ENCODE data around the gene TMEM53. TPM values are rescaled to one million over a fixed set of nuclear protein-coding genes. Genes with fewer than 3 reads are reported as not detected.
A peak's percentile ranks its signal among the peaks of the same experiment; 100 is the strongest.

TMEM53 gene
- total and polyA plus RNA-seq, 2 donors (not counting 1 experiment from before 2014, with no cell fraction given): 8.1 to 11.6 TPM

DNA sequence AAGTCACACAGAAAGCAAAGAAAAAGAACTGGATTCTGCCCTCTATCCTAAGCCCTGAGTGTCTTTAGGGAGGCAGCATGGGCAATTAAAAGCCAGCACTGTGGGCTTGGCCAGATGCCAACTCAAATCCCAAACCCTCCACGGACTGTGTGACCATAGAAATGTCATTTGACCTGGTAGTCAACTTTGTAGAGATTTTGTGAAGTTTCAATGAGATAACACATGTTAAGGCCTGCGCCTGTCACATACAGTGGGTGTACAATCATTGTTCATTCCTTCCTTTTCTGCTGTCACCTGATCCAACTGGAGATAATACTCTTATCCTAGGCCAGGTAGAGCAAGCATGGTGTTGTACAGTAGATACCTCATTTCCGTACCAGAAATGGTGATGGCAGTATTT lies 54.2 kb downstream of the TMEM53 start:
- no peak overlapping the region for H3K27ac ChIP-seq (ENCODE audit: insufficient read depth, low read length)
- H3K27me3 ChIP-seq (ENCODE audit: control insufficient read depth, insufficient read depth, low read length): no peaks in the 10 kb centered on the region
- no peak overlapping the region for H3K9ac ChIP-seq (ENCODE audit: insufficient read depth, low read length)
- no peak for DNase-seq (ENCODE audit: low read depth in 2 of 2)
- H3K4me1 ChIP-seq (ENCODE audit: control insufficient read depth, extremely low read depth, insufficient read depth, low read length): peaks cover 31% of the 10 kb centered on the region
- TF ChIP-seq EZH2 (IDR thresholded peaks at IDR 0.05; ENCODE audit: low read length, missing control alignments) (no peak), CTCF (conservative IDR thresholded peaks at IDR 0.05 in 1 of 2, IDR thresholded peaks at IDR 0.05 in 1 of 2; ENCODE audit: low read depth in 1 of 2, low read length in 2 of 2) (no peak)
- no peaks in the 10 kb centered on the region for H4K20me1 ChIP-seq (ENCODE audit: control insufficient read depth, extremely low read depth, insufficient read depth, low read length)
- no peak overlapping the region for H2AFZ ChIP-seq (ENCODE audit: low read length)
- no peak overlapping the region for H3K4me3 ChIP-seq (replicated peaks in 1 of 4; ENCODE audit: control extremely low read depth in 1 of 4, insufficient read depth in 1 of 4, low read depth in 3 of 4, low read length in 4 of 4)
- H3K9me3 ChIP-seq (ENCODE audit: control insufficient read depth, insufficient read depth, low read depth, low read length): no peaks in the 10 kb centered on the region
- no peaks in the 10 kb centered on the region for H3K79me2 ChIP-seq (ENCODE audit: control insufficient read depth, insufficient read depth, low read length)
- no peaks in the 10 kb centered on the region for H3K36me3 ChIP-seq (ENCODE audit: control insufficient read depth, insufficient read depth, low read length)
- H3K4me2 ChIP-seq (ENCODE audit: extremely low read depth, insufficient read depth, low read length): no peak overlapping the region

- Histone ChIP-seq H3K4me1 (ENCODE audit: control insufficient read depth, extremely low read depth, insufficient read depth, low read length) (peaks cover 31% of the 10 kb centered on the region), H3K9ac (ENCODE audit: insufficient read depth, low read length) (no peak overlapping the region), H2AFZ (ENCODE audit: low read length) (no peak overlapping the region), H4K20me1 (ENCODE audit: control insufficient read depth, extremely low read depth, insufficient read depth, low read length) (no peaks in the 10 kb centered on the region), H3K36me3 (ENCODE audit: control insufficient read depth, insufficient read depth, low read length) (no peaks in the 10 kb centered on the region), H3K27ac (ENCODE audit: insufficient read depth, low read length) (peak overlapping the region; percentile 2), H3K4me2 (ENCODE audit: extremely low read depth, insufficient read depth, low read length) (no peak overlapping the region), H3K79me2 (ENCODE audit: control insufficient read depth, insufficient read depth, low read length) (no peaks in the 10 kb centered on the region), H3K9me3 (ENCODE audit: control insufficient read depth, insufficient read depth, low read depth, low read length) (no peaks in the 10 kb centered on the region), H3K4me3 (replicated peaks in 1 of 4; ENCODE audit: control extremely low read depth in 1 of 4, insufficient read depth in 1 of 4, low read depth in 3 of 4, low read length in 4 of 4) (no peak overlapping the region), H3K27me3 (ENCODE audit: control insufficient read depth, insufficient read depth, low read length) (no peaks in the 10 kb centered on the region)
- TF ChIP-seq CTCF (conservative IDR thresholded peaks at IDR 0.05 in 1 of 2, IDR thresholded peaks at IDR 0.05 in 1 of 2; ENCODE audit: low read depth in 1 of 2, low read length in 2 of 2): no peak
- no peak for TF ChIP-seq EZH2 (IDR thresholded peaks at IDR 0.05; ENCODE audit: low read length, missing control alignments)
- peak; percentile 22 to 83 for DNase-seq (ENCODE audit: low read depth in 2 of 2)
These were observed 54.9 kb downstream of the TMEM53 start for GRCh38 chr1:44619261-44619900.

DNA sequence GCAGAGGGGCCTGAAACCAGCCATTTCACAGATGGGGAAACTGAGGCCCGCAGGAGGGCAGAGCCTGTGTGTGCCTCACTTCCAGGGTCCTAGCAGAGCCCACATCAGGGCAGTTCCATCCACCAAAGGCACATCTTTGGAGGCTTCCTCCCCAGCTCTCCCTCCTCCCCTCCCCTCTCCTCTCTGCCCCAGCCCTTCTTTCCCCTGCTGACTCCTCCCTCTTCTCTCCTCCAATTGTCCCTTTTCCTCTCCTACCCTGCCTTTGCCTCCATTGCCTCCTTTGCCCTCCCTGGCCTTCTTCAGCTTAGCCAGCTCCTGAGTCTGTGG lies 56.6 kb downstream of the TMEM53 start:
- Histone ChIP-seq H4K20me1 (ENCODE audit: control insufficient read depth, extremely low read depth, insufficient read depth, low read length) (no peaks in the 10 kb centered on the region), H3K27ac (ENCODE audit: insufficient read depth, low read length) (no peak overlapping the region), H3K36me3 (ENCODE audit: control insufficient read depth, insufficient read depth, low read length) (no peaks in the 10 kb centered on the region), H3K79me2 (ENCODE audit: control insufficient read depth, insufficient read depth, low read length) (no peaks in the 10 kb centered on the region), H3K9ac (ENCODE audit: insufficient read depth, low read length) (no peak overlapping the region), H3K4me1 (ENCODE audit: control insufficient read depth, extremely low read depth, insufficient read depth, low read length) (peaks cover 29% of the 10 kb centered on the region), H2AFZ (ENCODE audit: low read length) (peak overlapping the region; percentile 12), H3K9me3 (ENCODE audit: control insufficient read depth, insufficient read depth, low read depth, low read length) (no peaks in the 10 kb centered on the region), H3K4me2 (ENCODE audit: extremely low read depth, insufficient read depth, low read length) (peak overlapping the region; percentile 78), H3K4me3 (replicated peaks in 1 of 4; ENCODE audit: control extremely low read depth in 1 of 4, insufficient read depth in 1 of 4, low read depth in 3 of 4, low read length in 4 of 4) (peak overlapping the region in 2 of 4 experiments; percentile 24 to 55), H3K27me3 (ENCODE audit: control insufficient read depth, insufficient read depth, low read length) (no peaks in the 10 kb centered on the region)
- DNase-seq (ENCODE audit: low read depth in 2 of 2): no peak
- TF ChIP-seq EZH2 (IDR thresholded peaks at IDR 0.05; ENCODE audit: low read length, missing control alignments): no peak
- TF ChIP-seq CTCF (conservative IDR thresholded peaks at IDR 0.05 in 1 of 2, IDR thresholded peaks at IDR 0.05 in 1 of 2; ENCODE audit: low read depth in 1 of 2, low read length in 2 of 2): no peak
